Suprapubic skin (tissue), 4 donors: ENCODE measurements around the gene TBX4. TPM values are rescaled to one million over a fixed set of nuclear protein-coding genes. Genes with fewer than 3 reads are reported as not detected.

Experiments used
- DNase-seq, 2 donors: peaks; one replicate each; pipeline ENCODE4 v3.0.0-alpha.2; 2019; ENCODE audit warnings: low spot score in 2 of 2
- H3K27ac ChIP-seq: fragments of 200-600 bp; sonication (generic); one replicate; pipeline ENCODE4 v1.5.1; 2019
- H3K27me3 ChIP-seq: fragments of 200-600 bp; sonication (generic); one replicate; pipeline ENCODE4 v1.5.1; 2019
- H3K36me3 ChIP-seq: fragments of 200-600 bp; sonication (generic); one replicate; pipeline ENCODE4 v1.5.1; 2019
- H3K4me1 ChIP-seq: fragments of 200-600 bp; sonication (generic); one replicate; pipeline ENCODE4 v1.5.1; 2019
- H3K4me3 ChIP-seq: fragments of 200-600 bp; sonication (generic); one replicate; pipeline ENCODE4 v1.5.1; 2019; ENCODE audit warnings: mild to moderate bottlenecking
- H3K9me3 ChIP-seq: fragments of 200-600 bp; sonication (generic); one replicate; pipeline ENCODE4 v1.5.1; 2019
- CTCF ChIP-seq, 2 donors: fragments of 200-600 bp in 1 of 2; fragments of 450-650 bp in 1 of 2; sonication (generic) in 1 of 2; IDR thresholded peaks; one replicate each; pipeline ENCODE4 v1.5.1; 2016 to 2019; ENCODE audit warnings: antibody characterized with exemption in 2 of 2, mild to moderate bottlenecking in 1 of 2, moderate library complexity in 1 of 2
- EP300 ChIP-seq: sonication (generic); formaldehyde crosslinking; IDR thresholded peaks from one replicate; pipeline ENCODE4 v1.6.1; 2017; ENCODE audit warnings: antibody characterized with exemption
- POLR2A ChIP-seq, 2 donors: fragments of 450-650 bp; IDR thresholded peaks; one replicate each; pipeline ENCODE4 v1.6.1; 2017; ENCODE audit warnings: antibody characterized with exemption in 2 of 2, mild to moderate bottlenecking in 2 of 2, moderate library complexity in 2 of 2
- POLR2AphosphoS5 ChIP-seq, 3 donors: sonication (generic); formaldehyde crosslinking; IDR thresholded peaks; one replicate each; pipeline ENCODE4 v1.6.1; 2017; ENCODE audit warnings: antibody characterized with exemption in 3 of 3
- WGBS: methylation state at CpG from one replicate; pipeline ENCODE4 v1.1.5; 2018; 5-methylcytosine and 5-hydroxymethylcytosine counted together
- total RNA-seq, 4 donors: library from RNA; depleted of rRNA; stranded (reverse); fragments of >200 nt; gene quantifications; one replicate each; pipeline ENCODE4 v1.1.0, GENCODE V29; 2016

The TBX4 gene
- total RNA-seq, 4 donors from 2014 or later = 0.30 to 0.56 TPM; not detected in 2

GRCh38 chr17:61479493-61480413 lies 27.5 kb downstream of the TBX4 start:
- H3K27me3 ChIP-seq = peaks cover 20% of the 10 kb centered on the region
- no peaks in the 10 kb centered on the region for H3K9me3 ChIP-seq
- no peak for DNase-seq
- peaks cover 4% of the 10 kb centered on the region for H3K4me1 ChIP-seq
- WGBS = 84% methylated on average over 23 of the region's 25 CpGs
- H3K4me3 ChIP-seq = no peak overlapping the region
- no peak for TF ChIP-seq EP300
- TF ChIP-seq POLR2A (IDR thresholded peaks at IDR 0.05) = no peak
- TF ChIP-seq POLR2AphosphoS5 (IDR thresholded peaks at IDR 0.05) = no peak
- TF ChIP-seq CTCF (IDR thresholded peaks at IDR 0.05) = no peak
- H3K36me3 ChIP-seq = no peaks in the 10 kb centered on the region
- no peak overlapping the region for H3K27ac ChIP-seq

- Histone ChIP-seq H3K9me3 (no peaks in the 10 kb centered on the region), H3K4me3 (no peak overlapping the region), H3K27ac (no peak overlapping the region), H3K36me3 (no peaks in the 10 kb centered on the region), H3K4me1 (no peaks in the 10 kb centered on the region), H3K27me3 (peaks cover 18% of the 10 kb centered on the region)
- no CpG with 5 or more reads among the region's 5 CpGs for WGBS
- DNase-seq = peak; percentile 46 to 66
- no peak for TF ChIP-seq CTCF (IDR thresholded peaks at IDR 0.05)
Observed at GRCh38 chr17:61480414-61480807, 28.2 kb downstream of the TBX4 start.

- Histone ChIP-seq H3K36me3 (no peaks in the 10 kb centered on the region), H3K9me3 (no peaks in the 10 kb centered on the region), H3K4me1 (no peaks in the 10 kb centered on the region), H3K27ac (no peak overlapping the region), H3K27me3 (peaks cover 14% of the 10 kb centered on the region), H3K4me3 (no peak overlapping the region)
- 88% methylated on average over 5 of the region's 5 CpGs for WGBS
- no peak for TF ChIP-seq EP300
- no peak for TF ChIP-seq POLR2A (IDR thresholded peaks at IDR 0.05)
- no peak for TF ChIP-seq CTCF (IDR thresholded peaks at IDR 0.05)
- no peak for TF ChIP-seq POLR2AphosphoS5 (IDR thresholded peaks at IDR 0.05)
- DNase-seq = peak in 1 of 2 donors; percentile 44
Observed at GRCh38 chr17:61481421-61481820, 29.2 kb downstream of the TBX4 start.

- Histone ChIP-seq H3K27ac (no peak overlapping the region), H3K36me3 (no peaks in the 10 kb centered on the region), H3K4me3 (no peak overlapping the region), H3K4me1 (no peaks in the 10 kb centered on the region), H3K9me3 (no peaks in the 10 kb centered on the region), H3K27me3 (peaks cover 4% of the 10 kb centered on the region)
- TF ChIP-seq POLR2A (IDR thresholded peaks at IDR 0.05) (no peak), EP300 (no peak), CTCF (IDR thresholded peaks at IDR 0.05) (no peak), POLR2AphosphoS5 (IDR thresholded peaks at IDR 0.05) (no peak)
- WGBS = 76% methylated on average over 8 of the region's 8 CpGs
- DNase-seq = peak in 1 of 2 donors; percentile 39
Observed at GRCh38 chr17:61482467-61482866, 30.2 kb downstream of the TBX4 start.

GRCh38 chr17:61483778-61484116 lies 31.5 kb downstream of the TBX4 start:
- 62% methylated on average over 2 of the region's 2 CpGs for WGBS
- H3K27me3 ChIP-seq = peaks cover 4% of the 10 kb centered on the region
- no peak overlapping the region for H3K4me3 ChIP-seq
- DNase-seq = peak in 1 of 2 donors; percentile 54
- no peaks in the 10 kb centered on the region for H3K4me1 ChIP-seq
- no peaks in the 10 kb centered on the region for H3K36me3 ChIP-seq
- TF ChIP-seq EP300 (no peak), CTCF (IDR thresholded peaks at IDR 0.05) (no peak), POLR2AphosphoS5 (IDR thresholded peaks at IDR 0.05) (no peak), POLR2A (IDR thresholded peaks at IDR 0.05) (no peak)
- H3K9me3 ChIP-seq = no peaks in the 10 kb centered on the region
- no peak overlapping the region for H3K27ac ChIP-seq
